ENCODE results near the gene PLCH2. TPM values are rescaled to one million over a fixed set of nuclear protein-coding genes. Genes with fewer than 3 reads are reported as not detected.

Gene PLCH2
- total RNA-seq, 2 experiments from 2014 or later: 8.9 to 10.3 TPM

- Mint-ChIP-seq H3K36me3 (no peaks in the 10 kb centered on the region), H3K4me1 (ENCODE audit: low read depth) (peaks cover 3% of the 10 kb centered on the region), H3K9me3 (no peaks in the 10 kb centered on the region), H3K27ac (no peak overlapping the region), H3K27me3 (peaks cover 8% of the 10 kb centered on the region), H3K4me3 (no peak overlapping the region)
- POLR2A ChIA-PET: interaction anchor here (0.6 kb wide), 1 partner anchor 21 kb away, joined by 5 read pairs; no protein-coding TSS in a partner anchor
- intact Hi-C loops (cut with micrococcal nuclease): no loop called here
- no peak for DNase-seq
- CTCF ChIA-PET: no interaction called here
These were observed 58.8 kb downstream of the PLCH2 start for GRCh38 chr1:2534687-2535441.

GRCh38 chr1:2535455-2535854 lies 59.4 kb downstream of the PLCH2 start:
- Mint-ChIP-seq H3K27me3 (peaks cover 8% of the 10 kb centered on the region), H3K27ac (no peak overlapping the region), H3K4me1 (ENCODE audit: low read depth) (peaks cover 3% of the 10 kb centered on the region), H3K36me3 (no peaks in the 10 kb centered on the region), H3K4me3 (no peak overlapping the region), H3K9me3 (no peaks in the 10 kb centered on the region)
- DNase-seq: no peak
- ChIA-PET CTCF (no interaction called here), POLR2A (interaction anchor here (0.6 kb wide), 1 partner anchor 20 kb away, joined by 5 read pairs; no protein-coding TSS in a partner anchor)
- intact Hi-C loops (cut with micrococcal nuclease): no loop called here

GRCh38 chr1:2535981-2536380 lies 59.9 kb downstream of the PLCH2 start:
- H3K27ac Mint-ChIP-seq: no peak overlapping the region
- intact Hi-C loops (cut with micrococcal nuclease): no loop called here

DNA sequence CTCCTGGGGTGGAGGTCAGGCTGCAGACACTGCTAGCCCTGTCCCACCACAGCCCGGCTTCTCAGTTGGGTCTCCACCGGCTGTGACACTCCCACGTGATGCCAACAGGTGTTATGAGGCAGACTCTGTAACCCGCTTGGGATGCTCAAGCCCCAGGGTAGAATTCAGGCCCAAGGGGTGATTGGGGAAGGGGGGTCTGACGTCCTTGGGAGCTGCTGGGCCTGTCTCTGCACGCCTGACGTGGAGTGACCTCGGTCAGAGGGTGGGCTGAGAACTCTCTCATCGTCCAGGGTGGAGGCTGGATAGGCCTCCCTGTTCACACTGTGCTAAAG lies 61.7 kb downstream of the PLCH2 start:
- Mint-ChIP-seq H3K4me3 (no peak overlapping the region), H3K27ac (no peak overlapping the region), H3K36me3 (no peaks in the 10 kb centered on the region), H3K27me3 (no peaks in the 10 kb centered on the region), H3K9me3 (no peaks in the 10 kb centered on the region), H3K4me1 (ENCODE audit: low read depth) (peaks cover 2% of the 10 kb centered on the region)
- DNase-seq: no peak
- ChIA-PET POLR2A (interaction anchor here (0.6 kb wide), 1 partner anchor 8 kb away, joined by 4 read pairs; no protein-coding TSS in a partner anchor), CTCF (interaction anchor here (0.6 kb wide), 1 partner anchor 59 kb away, joined by 5 read pairs; no protein-coding TSS in a partner anchor)
- intact Hi-C loops (cut with micrococcal nuclease): no loop called here

More at GRCh38 chr1:2535981-2536380, 59.9 kb downstream of the PLCH2 start:
- POLR2A ChIA-PET: no interaction called here
- H3K4me3 Mint-ChIP-seq: no peak overlapping the region
- no peaks in the 10 kb centered on the region for H3K36me3 Mint-ChIP-seq
- H3K27me3 Mint-ChIP-seq: peaks cover 6% of the 10 kb centered on the region
- peaks cover under 1% of the 10 kb centered on the region for H3K4me1 Mint-ChIP-seq (ENCODE audit: low read depth)
- H3K9me3 Mint-ChIP-seq: no peaks in the 10 kb centered on the region
- CTCF ChIA-PET: no interaction called here
- DNase-seq: no peak

DNA sequence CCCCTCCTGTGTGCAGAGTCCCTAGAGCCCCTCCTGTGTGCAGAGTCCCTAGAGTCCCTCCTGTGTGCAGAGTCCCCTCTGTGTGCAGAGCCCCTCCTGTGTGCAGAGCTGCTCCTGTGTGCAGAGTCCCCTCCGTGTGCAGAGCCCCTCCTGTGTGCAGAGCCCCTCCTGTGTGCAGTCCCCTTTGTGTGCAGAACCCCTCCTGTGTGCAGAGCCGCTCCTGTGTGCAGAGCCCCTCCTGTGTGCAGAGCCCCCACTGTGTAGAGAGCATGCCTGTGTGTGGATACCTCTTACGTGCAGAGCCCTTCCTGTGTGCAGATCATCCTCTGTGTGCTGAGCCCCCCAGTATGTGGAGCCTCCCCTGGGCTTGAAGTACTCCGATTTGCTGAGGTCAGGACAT lies 62.3 kb downstream of the PLCH2 start:
- H3K36me3 Mint-ChIP-seq: no peaks in the 10 kb centered on the region
- no peak overlapping the region for H3K4me3 Mint-ChIP-seq
- no peak for DNase-seq
- ChIA-PET CTCF (interaction anchor here (0.6 to 1.7 kb wide), 2 partner anchors 23 to 59 kb away, joined by 5 to 8 read pairs; no protein-coding TSS in a partner anchor), POLR2A (interaction anchor here (0.6 kb wide), 1 partner anchor 9 kb away, joined by 4 read pairs; no protein-coding TSS in a partner anchor)
- no peaks in the 10 kb centered on the region for H3K9me3 Mint-ChIP-seq
- no peak overlapping the region for H3K27ac Mint-ChIP-seq
- intact Hi-C loops (cut with micrococcal nuclease): no loop called here
- H3K27me3 Mint-ChIP-seq: no peaks in the 10 kb centered on the region
- H3K4me1 Mint-ChIP-seq (ENCODE audit: low read depth): peaks cover 2% of the 10 kb centered on the region

GRCh38 chr1:2538872-2539271 lies 62.8 kb downstream of the PLCH2 start:
- ChIA-PET CTCF (interaction anchor here (1.0 to 1.7 kb wide), 3 partner anchors 9 to 23 kb away, joined by 3 to 8 read pairs (median 5); partner anchors contain the start of genes HES5 and PANK4), POLR2A (no interaction called here)
- Mint-ChIP-seq H3K27ac (no peak overlapping the region), H3K4me3 (no peak overlapping the region), H3K9me3 (no peaks in the 10 kb centered on the region), H3K27me3 (no peaks in the 10 kb centered on the region), H3K36me3 (no peaks in the 10 kb centered on the region), H3K4me1 (ENCODE audit: low read depth) (peaks cover 2% of the 10 kb centered on the region)
- intact Hi-C loops (cut with micrococcal nuclease): no loop called here
- DNase-seq: no peak

DNA sequence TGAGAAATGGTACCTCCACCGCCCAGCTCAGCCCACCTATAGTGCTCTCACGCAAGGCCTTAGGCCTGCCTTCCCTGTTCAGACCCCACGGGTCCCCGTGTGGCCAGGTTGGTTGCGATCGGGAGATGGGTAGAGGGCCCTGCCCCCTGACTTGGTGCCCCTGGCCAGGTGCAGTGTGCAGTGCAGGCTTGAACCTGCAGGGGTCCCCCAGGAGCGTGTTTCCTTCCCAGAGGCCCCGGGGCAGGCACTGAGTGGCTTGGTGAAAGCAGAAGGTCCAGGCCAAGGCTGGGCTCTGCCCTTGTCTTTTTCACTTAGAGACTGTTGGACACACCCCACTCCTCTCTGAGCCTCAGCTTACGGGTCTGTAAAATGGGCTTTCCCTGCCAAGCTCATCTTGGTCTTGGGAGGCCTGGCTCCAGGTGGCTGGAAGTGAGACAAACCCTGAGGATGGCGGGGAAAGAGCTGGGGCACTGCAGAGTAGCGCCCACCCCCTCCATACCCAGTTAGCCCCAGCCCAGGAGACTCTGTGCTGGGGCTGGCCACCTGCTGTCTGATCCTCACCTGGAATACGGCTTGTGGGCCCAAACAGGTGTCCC lies 63.3 kb downstream of the PLCH2 start:
- Mint-ChIP-seq H3K9me3 (no peaks in the 10 kb centered on the region), H3K27me3 (no peaks in the 10 kb centered on the region), H3K36me3 (no peaks in the 10 kb centered on the region), H3K27ac (no peak overlapping the region), H3K4me1 (ENCODE audit: low read depth) (peaks cover 2% of the 10 kb centered on the region), H3K4me3 (no peak overlapping the region)
- DNase-seq: peak; percentile 55
- CTCF ChIA-PET: interaction anchor here (1.0 to 1.7 kb wide), 4 partner anchors 8 to 22 kb away, joined by 3 to 8 read pairs (median 5); partner anchors contain the start of genes HES5 and PANK4
- POLR2A ChIA-PET: no interaction called here
- intact Hi-C loops (cut with micrococcal nuclease): no loop called here

DNA sequence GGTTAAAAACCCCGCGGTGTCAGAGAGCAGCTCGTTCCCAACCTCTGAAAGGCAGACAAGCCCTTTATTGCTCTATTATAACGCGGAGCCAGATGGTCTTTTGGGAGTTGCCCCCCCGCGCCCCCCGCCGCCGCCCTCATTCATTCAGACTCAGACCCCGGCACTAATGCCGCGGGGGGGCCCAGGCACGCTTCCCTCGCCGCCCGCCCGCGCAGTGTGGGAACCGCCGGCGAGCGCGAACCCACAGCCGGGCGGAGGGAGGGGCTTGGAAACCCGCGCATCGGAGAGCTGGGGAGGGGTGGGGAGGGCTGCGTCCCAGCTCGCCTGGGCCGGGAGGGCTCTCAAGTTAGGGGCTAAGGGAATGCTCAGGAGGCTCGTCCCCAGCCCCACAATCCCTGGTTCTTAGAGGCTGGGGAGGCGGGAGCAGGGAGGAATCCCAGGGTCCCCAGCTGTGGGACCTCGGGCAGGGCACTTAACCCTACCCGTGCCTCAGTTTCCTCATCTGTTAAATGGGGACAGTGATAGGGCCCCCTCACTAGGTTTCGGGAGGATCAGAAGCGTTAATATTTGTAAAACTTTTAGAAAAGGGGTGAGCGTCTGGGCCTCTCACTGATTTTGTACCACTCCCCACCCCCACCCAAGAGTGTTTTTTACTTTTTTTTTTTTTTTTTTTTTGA lies 64.9 kb downstream of the PLCH2 start:
- H3K27me3 Mint-ChIP-seq: no peaks in the 10 kb centered on the region
- H3K36me3 Mint-ChIP-seq: no peaks in the 10 kb centered on the region
- H3K4me3 Mint-ChIP-seq: no peak overlapping the region
- DNase-seq: no peak
- POLR2A ChIA-PET: interaction anchor here (1.1 to 3.0 kb wide), 2 partner anchors 15 to 16 kb away, joined by 4 to 10 read pairs; partner anchors contain the start of gene PANK4
- no peaks in the 10 kb centered on the region for H3K9me3 Mint-ChIP-seq
- H3K27ac Mint-ChIP-seq: no peak overlapping the region
- intact Hi-C loops (cut with micrococcal nuclease): no loop called here
- CTCF ChIA-PET: interaction anchor here (0.7 to 1.6 kb wide), 3 partner anchors 10 to 15 kb away, joined by 3 to 5 read pairs (median 5); partner anchors contain the start of gene TNFRSF14
- peaks cover 2% of the 10 kb centered on the region for H3K4me1 Mint-ChIP-seq (ENCODE audit: low read depth)

- Mint-ChIP-seq H3K36me3 (no peaks in the 10 kb centered on the region), H3K4me3 (no peak overlapping the region), H3K27ac (no peak overlapping the region), H3K4me1 (ENCODE audit: low read depth) (peaks cover 2% of the 10 kb centered on the region), H3K9me3 (no peaks in the 10 kb centered on the region), H3K27me3 (no peaks in the 10 kb centered on the region)
- ChIA-PET POLR2A (interaction anchor here (1.1 to 3.0 kb wide), 2 partner anchors 16 to 17 kb away, joined by 4 to 10 read pairs; partner anchors contain the start of gene PANK4), CTCF (interaction anchor here (0.7 to 1.4 kb wide), 2 partner anchors 12 to 14 kb away, joined by 3 to 5 read pairs; partner anchors contain the start of gene TNFRSF14)
- no peak for DNase-seq
- intact Hi-C loops (cut with micrococcal nuclease): no loop called here
These were observed 65.6 kb downstream of the PLCH2 start for GRCh38 chr1:2541619-2542245.

DNA sequence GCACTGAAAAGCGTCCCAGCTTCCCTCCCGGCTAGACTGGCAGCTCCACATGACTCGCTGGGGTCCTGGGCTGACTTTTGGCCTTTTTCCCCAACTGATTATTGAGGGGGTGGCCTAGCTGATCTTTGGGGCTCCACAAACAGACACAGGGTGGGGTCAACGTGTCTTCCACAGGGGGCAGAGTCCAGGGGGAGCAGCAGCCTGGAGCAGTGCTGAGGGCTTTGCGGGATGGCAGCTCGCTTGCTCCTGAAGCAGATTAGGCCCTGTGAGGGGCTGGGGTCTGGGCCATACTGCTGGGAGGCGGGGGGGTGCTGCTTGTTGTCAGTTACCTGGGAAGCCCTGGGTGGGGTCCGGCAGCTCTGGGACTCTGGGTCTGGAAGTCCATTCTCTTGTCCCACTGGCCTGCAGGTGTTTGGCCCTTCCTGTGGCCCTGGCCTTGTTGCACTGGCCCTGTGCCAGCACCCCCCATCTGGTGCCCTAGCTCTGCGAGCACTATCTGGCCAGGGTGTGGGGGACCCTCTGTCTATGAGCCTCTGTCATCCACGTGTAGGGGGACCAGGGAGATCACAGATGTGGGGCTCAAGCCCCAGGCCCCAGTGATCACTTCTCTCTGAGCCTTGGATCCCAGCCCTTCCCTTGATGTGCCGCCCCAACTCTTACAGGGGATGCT lies 66.3 kb downstream of the PLCH2 start:
- ChIA-PET CTCF (no interaction called here), POLR2A (interaction anchor here (1.2 to 3.0 kb wide), 2 partner anchors 16 to 41 kb away, joined by 3 to 10 read pairs; partner anchors contain the start of gene PANK4)
- no peak for DNase-seq
- Mint-ChIP-seq H3K4me1 (ENCODE audit: low read depth) (peaks cover 2% of the 10 kb centered on the region), H3K36me3 (no peaks in the 10 kb centered on the region), H3K4me3 (no peak overlapping the region), H3K27ac (no peak overlapping the region), H3K27me3 (no peaks in the 10 kb centered on the region), H3K9me3 (no peaks in the 10 kb centered on the region)
- intact Hi-C loops (cut with micrococcal nuclease): no loop called here

DNA sequence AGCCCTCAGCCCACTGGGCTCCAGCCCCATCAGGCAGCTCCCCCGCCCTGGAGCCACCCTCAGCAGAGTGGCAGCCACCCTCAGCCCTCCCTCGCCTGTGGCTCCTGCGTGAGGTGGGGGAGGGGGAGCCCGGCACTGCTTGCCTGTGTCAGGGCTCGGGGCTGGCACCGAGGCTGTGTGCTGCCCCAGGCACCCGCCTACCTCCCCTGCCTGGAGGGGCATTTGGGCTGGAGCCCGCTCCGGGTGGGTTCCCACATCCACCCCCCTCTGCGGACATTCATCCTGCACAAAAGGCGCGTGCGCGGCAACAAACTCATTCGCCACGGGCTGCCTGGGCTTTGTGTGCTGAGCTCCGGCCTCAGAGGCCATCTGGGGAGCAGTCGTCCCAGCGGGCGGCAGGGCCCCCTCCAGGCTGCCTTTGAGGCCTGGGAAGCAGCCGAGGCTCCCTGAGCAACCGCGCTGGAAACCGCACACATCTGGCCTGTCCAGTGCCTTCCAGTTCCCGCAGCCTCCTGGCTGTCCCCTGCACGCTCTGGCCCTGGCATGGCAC lies 67.5 kb downstream of the PLCH2 start:
- no peak overlapping the region for H3K27ac Mint-ChIP-seq
- H3K4me1 Mint-ChIP-seq (ENCODE audit: low read depth): peaks cover 7% of the 10 kb centered on the region
- DNase-seq: no peak
- intact Hi-C loops (cut with micrococcal nuclease): no loop called here
- H3K4me3 Mint-ChIP-seq: no peak overlapping the region
- H3K9me3 Mint-ChIP-seq: no peaks in the 10 kb centered on the region
- ChIA-PET POLR2A (interaction anchor here (1.2 to 5.5 kb wide), 5 partner anchors 14 to 42 kb away, joined by 3 to 53 read pairs (median 10); partner anchors contain the start of genes HES5 and PANK4), CTCF (interaction anchor here (0.6 kb wide), 1 partner anchor 20 kb away, joined by 3 read pairs; no protein-coding TSS in a partner anchor)
- no peaks in the 10 kb centered on the region for H3K27me3 Mint-ChIP-seq
- no peaks in the 10 kb centered on the region for H3K36me3 Mint-ChIP-seq

All from activated CD4-positive, alpha-beta memory T cell treated with anti-CD3 and anti-CD28 coated beads for 36 hours (primary cell).